K562 (cell line): Measurements from ENCODE around the gene KPTN. TPM values are rescaled to one million over a fixed set of nuclear protein-coding genes. Genes with fewer than 3 reads are reported as not detected.
A peak's percentile ranks its signal among the peaks of the same experiment; 100 is the strongest.

Source experiments
- EWSR1 ChIP-seq: fragments of 450-650 bp; IDR thresholded peaks from 2 replicates; pipeline ENCODE4 v1.6.1; 2018; ENCODE audit warnings: borderline replicate concordance, mild to moderate bottlenecking, low read depth, moderate library complexity; ENCODE audit not compliant: partially characterized antibody
- FOXK2 ChIP-seq, 2 experiments: fragments of 450-650 bp; IDR thresholded peaks in 1 of 2; conservative IDR thresholded peaks in 1 of 2; 2 replicates each; pipeline ENCODE4 v1.6.1; 2016; ENCODE audit warnings: low read depth in 2 of 2, mild to moderate bottlenecking in 1 of 2
- HDAC1 ChIP-seq, 2 experiments: fragments of 450-650 bp; IDR thresholded peaks; 2 replicates each; pipeline ENCODE4 v1.6.1; 2016 to 2017; ENCODE audit warnings: inconsistent platforms in 1 of 2, mild to moderate bottlenecking in 1 of 2, moderate library complexity in 1 of 2
- KLF1 ChIP-seq: fragments of 450-650 bp; IDR thresholded peaks from 2 replicates; pipeline ENCODE4 v1.6.1; 2016; ENCODE audit warnings: missing genetic modification characterization, missing compliant biosample characterization
- MAFK ChIP-seq: IDR thresholded peaks from 2 replicates; pipeline ENCODE4 v1.6.1; 2011; ENCODE audit warnings: low read length, improper control_type of control experiment
- MBD2 ChIP-seq: sonication (generic); IDR thresholded peaks from 2 replicates; pipeline ENCODE4 v1.6.1; 2016; ENCODE audit warnings: low read depth, borderline replicate concordance
- MECOM ChIP-seq: fragments of 250-450 bp; sonication (Bioruptor Pico); IDR thresholded peaks from 2 replicates; pipeline ENCODE4 v1.8.0; 2022; ENCODE audit warnings: inconsistent platforms
- NFIX ChIP-seq: fragments of 250-450 bp; sonication (Bioruptor Pico); IDR thresholded peaks from 2 replicates; pipeline ENCODE4 v1.4.0; 2020; ENCODE audit warnings: low read depth, mild to moderate bottlenecking, moderate library complexity
- SRSF7 ChIP-seq: fragments of 200-400 bp; formaldehyde crosslinking; optimal IDR thresholded peaks from 2 replicates; pipeline ENCODE3; 2017; ENCODE audit warnings: mild to moderate bottlenecking, low read depth, low read length
- STAT5B ChIP-seq: fragments of 250-450 bp; sonication (Bioruptor Pico); IDR thresholded peaks from 2 replicates; pipeline ENCODE4 v1.8.0; 2021; ENCODE audit warnings: mild to moderate bottlenecking, inconsistent platforms
- TSC22D4 ChIP-seq: fragments of 450-650 bp; IDR thresholded peaks from 2 replicates; pipeline ENCODE4 v1.6.1; 2016; ENCODE audit warnings: missing genetic modification characterization, missing biosample characterization, control low read depth
- UBTF ChIP-seq, 2 experiments: IDR thresholded peaks; 2 replicates each; pipeline ENCODE4 v1.6.1; 2012; ENCODE audit warnings: improper control_type of control experiment in 2 of 2, low read depth in 2 of 2, low read length in 2 of 2, borderline replicate concordance in 1 of 2
- USF1 ChIP-seq: sonication (generic); formaldehyde crosslinking; IDR thresholded peaks from 2 replicates; pipeline ENCODE4 v1.9.0; 2022; ENCODE audit warnings: mild to moderate bottlenecking, missing genetic modification reagents
- YY1 ChIP-seq, 3 experiments: IDR thresholded peaks; 2 replicates each; pipeline ENCODE4 v1.6.1; 2011; ENCODE audit warnings: low read length in 2 of 3, mild to moderate bottlenecking in 2 of 3, moderate library complexity in 2 of 3, borderline replicate concordance in 1 of 3, control low read depth in 1 of 3, low read depth in 1 of 3; ENCODE audit not compliant: insufficient read depth in 3 of 3, insufficient replicate concordance in 2 of 3, control insufficient read depth in 1 of 3, insufficient read length in 1 of 3; ENCODE audit errors: extremely low read depth in 1 of 3
- ZFP91 ChIP-seq: sonication (generic); formaldehyde crosslinking; IDR thresholded peaks from 2 replicates; pipeline ENCODE4 v1.8.0; 2022; ENCODE audit warnings: mild to moderate bottlenecking, missing genetic modification reagents
- polyA plus RNA-seq, 8 experiments: library from polyadenylated mRNA; depleted of rRNA in 4 of 8; stranded (reverse) in 5 of 8; unstranded in 3 of 8; fragments of >200 nt; fragmentation: Nextera tagmentation in 2 of 8; fragmentation: Illumina TruSeq in 1 of 8; extraction: Ambion mirVana in 2 of 8; extraction: Trizol in 1 of 8; gene quantifications; 2 replicates each; pipeline versions ENCODE4 v1.2.1 to v1.2.3, GENCODE V29; 2011 to 2014; ENCODE audit warnings: inconsistent platforms in 1 of 8, missing spikeins in 1 of 8
- total RNA-seq, 7 experiments: library from RNA; depleted of rRNA in 6 of 7; stranded (reverse); fragments of >200 nt in 6 of 7; fragmentation: Illumina TruSeq in 2 of 7; extraction: Trizol in 2 of 7; gene quantifications; 2 replicates each; pipeline versions ENCODE4 v1.2.1 to v1.2.3, GENCODE V29; 2011 to 2021; ENCODE audit warnings: low replicate concordance in 1 of 7
- TF ChIP-seq, protein P1 (sequence below): fragments of 250-450 bp; sonication (Bioruptor Pico); IDR thresholded peaks from 2 replicates; pipeline ENCODE4 v1.4.0; 2020; ENCODE audit warnings: mild to moderate bottlenecking, moderate library complexity
- TF ChIP-seq, protein P2 (sequence below): sonication (generic); formaldehyde crosslinking; IDR thresholded peaks from 2 replicates; pipeline ENCODE4 v1.8.0; 2022; ENCODE audit warnings: missing genetic modification reagents, mild to moderate bottlenecking, moderate library complexity, borderline replicate concordance

The KPTN gene
- total and polyA plus RNA-seq, 9 of the 15 experiments (the other 6 are each of a cell fraction or from before 2014, with no cell fraction given) = 0.56 to 18.2 (median 8.5) TPM

- TF ChIP-seq UBTF (IDR thresholded peaks at IDR 0.05; ENCODE audit: borderline replicate concordance in 1 of 2, low read depth in 2 of 2, low read length in 2 of 2) = no peak
- no peak for TF ChIP-seq MAFK
- TF ChIP-seq MBD2 = no peak
- no peak for TF ChIP-seq SRSF7
- no peak for TF ChIP-seq STAT5B (CRISPR knock-in tag)
- TF ChIP-seq USF1 (CRISPR knock-in tag) = peak; percentile 34; the same call in 1 of the 2 replicates
- TF ChIP-seq MECOM (CRISPR knock-in tag) = no peak
- TF ChIP-seq FOXK2 (conservative IDR thresholded peaks at IDR 0.05 in 1 of 2, IDR thresholded peaks at IDR 0.05 in 1 of 2; ENCODE audit: low read depth in 2 of 2) = peak; percentile 37 to 43; a peak in 2 of 4 replicates
- TF ChIP-seq, protein P1, sequence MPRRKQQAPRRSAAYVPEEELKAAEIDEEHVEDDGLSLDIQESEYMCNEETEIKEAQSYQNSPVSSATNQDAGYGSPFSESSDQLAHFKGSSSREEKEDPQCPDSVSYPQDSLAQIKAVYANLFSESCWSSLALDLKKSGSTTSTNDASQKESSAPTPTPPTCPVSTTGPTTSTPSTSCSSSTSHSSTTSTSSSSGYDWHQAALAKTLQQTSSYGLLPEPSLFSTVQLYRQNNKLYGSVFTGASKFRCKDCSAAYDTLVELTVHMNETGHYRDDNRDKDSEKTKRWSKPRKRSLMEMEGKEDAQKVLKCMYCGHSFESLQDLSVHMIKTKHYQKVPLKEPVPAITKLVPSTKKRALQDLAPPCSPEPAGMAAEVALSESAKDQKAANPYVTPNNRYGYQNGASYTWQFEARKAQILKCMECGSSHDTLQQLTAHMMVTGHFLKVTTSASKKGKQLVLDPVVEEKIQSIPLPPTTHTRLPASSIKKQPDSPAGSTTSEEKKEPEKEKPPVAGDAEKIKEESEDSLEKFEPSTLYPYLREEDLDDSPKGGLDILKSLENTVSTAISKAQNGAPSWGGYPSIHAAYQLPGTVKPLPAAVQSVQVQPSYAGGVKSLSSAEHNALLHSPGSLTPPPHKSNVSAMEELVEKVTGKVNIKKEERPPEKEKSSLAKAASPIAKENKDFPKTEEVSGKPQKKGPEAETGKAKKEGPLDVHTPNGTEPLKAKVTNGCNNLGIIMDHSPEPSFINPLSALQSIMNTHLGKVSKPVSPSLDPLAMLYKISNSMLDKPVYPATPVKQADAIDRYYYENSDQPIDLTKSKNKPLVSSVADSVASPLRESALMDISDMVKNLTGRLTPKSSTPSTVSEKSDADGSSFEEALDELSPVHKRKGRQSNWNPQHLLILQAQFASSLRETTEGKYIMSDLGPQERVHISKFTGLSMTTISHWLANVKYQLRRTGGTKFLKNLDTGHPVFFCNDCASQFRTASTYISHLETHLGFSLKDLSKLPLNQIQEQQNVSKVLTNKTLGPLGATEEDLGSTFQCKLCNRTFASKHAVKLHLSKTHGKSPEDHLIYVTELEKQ = no peak
- TF ChIP-seq HDAC1 (IDR thresholded peaks at IDR 0.05) = peak in 1 of 2 experiments; percentile 16; a peak in 1 of 4 replicates
- no peak for TF ChIP-seq NFIX
- TF ChIP-seq, protein P2, sequence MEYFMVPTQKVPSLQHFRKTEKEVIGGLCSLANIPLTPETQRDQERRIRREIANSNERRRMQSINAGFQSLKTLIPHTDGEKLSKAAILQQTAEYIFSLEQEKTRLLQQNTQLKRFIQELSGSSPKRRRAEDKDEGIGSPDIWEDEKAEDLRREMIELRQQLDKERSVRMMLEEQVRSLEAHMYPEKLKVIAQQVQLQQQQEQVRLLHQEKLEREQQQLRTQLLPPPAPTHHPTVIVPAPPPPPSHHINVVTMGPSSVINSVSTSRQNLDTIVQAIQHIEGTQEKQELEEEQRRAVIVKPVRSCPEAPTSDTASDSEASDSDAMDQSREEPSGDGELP (CRISPR knock-in tag) = 0 out of 2 replicates have a peak, but pooled peaks have one; percentile 31
- no peak for TF ChIP-seq KLF1 (tag)
- TF ChIP-seq TSC22D4 (tag) = no peak
- TF ChIP-seq ZFP91 (CRISPR knock-in tag) = no peak
- no peak for TF ChIP-seq YY1 (IDR thresholded peaks at IDR 0.05; ENCODE audit: borderline replicate concordance in 1 of 3, control insufficient read depth in 1 of 3, extremely low read depth in 1 of 3, insufficient read depth in 3 of 3, insufficient read length in 1 of 3, insufficient replicate concordance in 2 of 3, low read depth in 1 of 3, low read length in 2 of 3)
- TF ChIP-seq EWSR1 = no peak
Observed at GRCh38 chr19:47428177-47428894, 55.7 kb downstream of the KPTN start (continued).
